Neural cell (in vitro differentiated cells): Measurements from ENCODE around the gene CARMIL1.

ENCODE experiments used
- EP300 ChIP-seq: fragments of 450-650 bp; conservative IDR thresholded peaks from 2 replicates; pipeline ENCODE4 v1.6.1; 2014; ENCODE audit warnings: antibody characterized with exemption, mild to moderate bottlenecking, moderate library complexity; ENCODE audit not compliant: poor library complexity, severe bottlenecking
- EZH2 ChIP-seq: fragments of 200-600, 300-800 bp; shearing (Covaris generic), sonication (generic); IDR thresholded peaks from 2 replicates; pipeline ENCODE4 v1.6.1; 2014; ENCODE audit warnings: antibody characterized with exemption, low read length, borderline replicate concordance, mild to moderate bottlenecking; ENCODE audit not compliant: insufficient read depth, poor library complexity, severe bottlenecking
- TAF1 ChIP-seq: IDR thresholded peaks from 2 replicates; pipeline ENCODE4 v1.6.1; 2012; ENCODE audit warnings: low read depth
- TF ChIP-seq, protein P1 (sequence below): fragments of 450-650 bp; IDR thresholded peaks from 2 replicates; pipeline ENCODE4 v1.5.1; 2014; ENCODE audit warnings: antibody characterized with exemption, mild to moderate bottlenecking, moderate library complexity; ENCODE audit not compliant: poor library complexity, severe bottlenecking

DNA sequence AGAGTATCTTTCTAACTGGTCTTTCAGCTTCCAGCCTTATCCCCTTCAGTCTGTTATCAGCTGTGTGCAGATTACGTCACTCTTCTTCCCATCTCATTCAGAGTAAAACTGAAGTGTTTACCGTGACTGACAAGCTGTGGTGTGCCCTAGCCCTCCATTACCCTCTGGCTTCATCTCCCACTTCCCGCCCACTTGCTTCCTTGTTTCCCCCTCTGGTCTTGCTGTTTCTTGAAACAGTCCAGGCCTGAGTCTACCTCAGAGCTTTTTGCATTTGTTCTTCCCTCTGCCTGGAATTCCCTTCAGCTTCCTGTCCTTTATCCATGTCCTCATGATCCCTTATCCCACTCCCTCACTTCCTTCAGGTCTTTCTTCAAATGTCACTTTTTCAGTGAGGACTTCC lies 66.9 kb downstream of the CARMIL1 start:
- TF ChIP-seq EP300, result no peak
- TF ChIP-seq, protein P1, sequence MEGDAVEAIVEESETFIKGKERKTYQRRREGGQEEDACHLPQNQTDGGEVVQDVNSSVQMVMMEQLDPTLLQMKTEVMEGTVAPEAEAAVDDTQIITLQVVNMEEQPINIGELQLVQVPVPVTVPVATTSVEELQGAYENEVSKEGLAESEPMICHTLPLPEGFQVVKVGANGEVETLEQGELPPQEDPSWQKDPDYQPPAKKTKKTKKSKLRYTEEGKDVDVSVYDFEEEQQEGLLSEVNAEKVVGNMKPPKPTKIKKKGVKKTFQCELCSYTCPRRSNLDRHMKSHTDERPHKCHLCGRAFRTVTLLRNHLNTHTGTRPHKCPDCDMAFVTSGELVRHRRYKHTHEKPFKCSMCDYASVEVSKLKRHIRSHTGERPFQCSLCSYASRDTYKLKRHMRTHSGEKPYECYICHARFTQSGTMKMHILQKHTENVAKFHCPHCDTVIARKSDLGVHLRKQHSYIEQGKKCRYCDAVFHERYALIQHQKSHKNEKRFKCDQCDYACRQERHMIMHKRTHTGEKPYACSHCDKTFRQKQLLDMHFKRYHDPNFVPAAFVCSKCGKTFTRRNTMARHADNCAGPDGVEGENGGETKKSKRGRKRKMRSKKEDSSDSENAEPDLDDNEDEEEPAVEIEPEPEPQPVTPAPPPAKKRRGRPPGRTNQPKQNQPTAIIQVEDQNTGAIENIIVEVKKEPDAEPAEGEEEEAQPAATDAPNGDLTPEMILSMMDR, result no peak
- TF ChIP-seq TAF1, result no peak
- TF ChIP-seq EZH2, result no peak
